Measurements from ENCODE around the gene ULK1. TPM values are rescaled to one million over a fixed set of nuclear protein-coding genes. Genes with fewer than 3 reads are reported as not detected.

Gene ULK1
- total RNA-seq, 2 experiments from 2014 or later: 20.2 to 24.4 TPM

DNA sequence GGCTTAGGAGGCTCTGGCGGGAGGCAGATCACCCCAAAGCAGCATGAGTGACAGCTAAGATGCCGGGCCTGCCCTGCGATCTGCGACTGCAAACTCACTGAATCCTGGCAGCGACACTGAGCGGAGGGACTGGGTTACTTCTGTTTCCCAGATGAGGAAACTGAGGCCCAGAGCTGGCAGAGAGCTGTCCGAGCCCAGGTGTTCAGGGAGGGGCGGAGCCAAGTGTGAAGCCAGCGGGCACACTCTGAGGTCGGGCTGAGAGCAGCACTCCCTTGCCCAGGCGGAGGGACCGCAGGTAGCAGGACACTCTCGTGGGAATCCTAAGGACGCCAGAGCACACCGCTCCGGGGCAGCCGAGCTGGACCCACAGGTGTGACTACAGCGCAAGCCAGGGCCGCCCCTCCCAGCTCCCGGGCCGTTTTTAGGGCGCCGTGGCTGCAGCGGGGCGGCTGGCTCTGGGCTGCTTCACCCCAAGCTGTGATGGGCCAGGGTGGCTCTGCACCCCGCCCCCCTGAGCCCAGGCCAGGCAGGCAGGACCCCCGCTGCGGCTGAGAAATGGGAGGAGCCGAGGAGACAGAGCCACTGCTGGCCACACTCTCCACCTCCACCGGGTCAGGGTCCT lies 38.8 kb upstream of the ULK1 start:
- H3K27ac Mint-ChIP-seq: no peak overlapping the region
- no peaks in the 10 kb centered on the region for H3K9me3 Mint-ChIP-seq (ENCODE audit: low read depth)
- no peak for DNase-seq
- no peak for ATAC-seq
- H3K36me3 Mint-ChIP-seq: no peaks in the 10 kb centered on the region
- H3K4me1 Mint-ChIP-seq: peaks cover 7% of the 10 kb centered on the region
- H3K27me3 Mint-ChIP-seq: no peaks in the 10 kb centered on the region
- no peak overlapping the region for H3K4me3 Mint-ChIP-seq
- CTCF ChIA-PET: no interaction called here

DNA sequence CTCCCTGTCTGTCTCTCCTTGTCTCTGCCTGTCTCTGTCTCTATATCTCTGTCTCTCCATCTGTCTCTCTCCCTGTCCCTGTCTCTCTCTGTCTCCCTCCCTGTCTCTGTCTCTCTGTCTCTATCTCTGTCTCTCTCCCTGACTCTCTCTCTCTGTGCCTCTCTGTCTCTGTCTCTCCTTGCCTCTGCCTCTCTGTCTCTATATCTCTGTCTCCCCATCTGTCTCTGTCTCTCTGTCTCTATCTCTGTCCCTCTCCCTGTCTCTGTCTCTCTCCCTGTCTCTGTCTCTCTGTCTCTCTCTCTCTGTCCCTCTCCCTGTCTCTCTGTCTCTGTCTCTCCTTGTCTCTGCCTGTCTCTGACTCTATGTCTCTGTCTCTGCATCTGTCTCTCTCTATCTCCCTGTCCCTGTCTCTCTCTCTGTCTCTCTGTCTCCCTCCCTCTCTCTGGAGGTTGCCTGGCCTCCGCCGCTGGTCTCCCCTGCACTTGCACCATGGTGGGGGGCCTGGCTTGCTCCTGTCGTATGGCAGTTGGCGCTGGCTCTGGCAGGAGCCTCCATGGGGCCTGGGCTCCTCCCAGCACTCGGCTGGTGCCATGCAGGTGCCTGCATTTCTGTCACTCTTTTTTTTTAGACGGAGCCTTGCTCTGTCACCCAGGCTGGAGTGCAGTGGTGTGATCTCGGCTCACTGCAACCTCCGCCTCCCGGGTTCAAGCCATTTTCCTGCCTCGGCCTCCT lies 37.9 kb upstream of the ULK1 start:
- Mint-ChIP-seq H3K27ac (no peak overlapping the region), H3K9me3 (ENCODE audit: low read depth) (no peaks in the 10 kb centered on the region), H3K4me3 (no peak overlapping the region), H3K4me1 (peaks cover 10% of the 10 kb centered on the region), H3K27me3 (no peaks in the 10 kb centered on the region), H3K36me3 (no peaks in the 10 kb centered on the region)
- DNase-seq: no peak
- no peak for ATAC-seq
- CTCF ChIA-PET: no interaction called here

DNA sequence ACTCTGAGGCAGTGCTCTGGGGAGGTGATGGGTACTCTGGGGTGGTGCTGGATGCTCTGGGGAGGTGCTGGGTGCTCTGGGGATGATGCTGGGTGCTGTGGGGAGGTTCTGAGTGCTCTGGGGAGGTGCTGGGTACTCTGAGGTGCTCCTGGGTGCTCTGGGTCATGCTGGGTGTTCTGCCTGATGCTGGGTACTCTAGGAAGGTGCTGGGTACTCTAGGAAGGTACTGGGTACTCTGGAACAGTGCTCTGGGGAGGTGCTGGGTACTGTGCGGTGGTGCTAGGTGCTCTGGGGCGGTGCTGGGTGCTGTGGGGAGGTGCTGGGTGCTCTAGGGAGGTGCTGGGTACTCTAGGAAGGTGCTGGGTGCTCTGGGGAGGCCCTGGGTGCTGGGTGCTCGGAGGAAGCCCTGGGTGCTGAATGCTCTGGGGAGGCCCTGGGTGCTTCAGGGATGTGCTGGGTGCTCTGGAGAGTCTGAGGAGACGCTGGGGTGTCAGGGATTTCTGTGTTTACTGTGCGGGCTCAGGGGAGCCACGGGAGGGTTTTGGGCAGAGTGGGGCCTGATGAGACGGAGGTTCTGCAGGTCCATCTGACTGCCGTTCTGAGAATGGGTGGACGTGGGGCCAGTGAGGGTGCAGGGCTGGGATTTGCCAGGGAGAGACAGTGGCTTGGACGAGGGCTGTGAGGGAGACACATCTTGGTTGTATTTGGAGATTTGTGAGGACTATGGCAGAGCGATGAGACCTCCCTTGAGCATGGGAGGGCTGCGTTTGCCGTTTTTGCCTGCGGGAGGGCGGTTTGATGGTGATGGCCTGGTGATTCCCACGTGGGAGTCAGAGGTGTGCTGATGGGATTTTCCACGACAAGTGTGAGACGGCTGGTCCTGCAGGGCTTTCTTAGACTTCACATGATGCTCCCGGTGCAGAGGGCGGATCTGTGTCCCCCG lies 36.2 kb upstream of the ULK1 start:
- no peaks in the 10 kb centered on the region for H3K27me3 Mint-ChIP-seq
- DNase-seq: no peak
- H3K9me3 Mint-ChIP-seq (ENCODE audit: low read depth): no peaks in the 10 kb centered on the region
- no peak overlapping the region for H3K27ac Mint-ChIP-seq
- H3K4me3 Mint-ChIP-seq: no peak overlapping the region
- H3K4me1 Mint-ChIP-seq: peaks cover 9% of the 10 kb centered on the region
- H3K36me3 Mint-ChIP-seq: no peaks in the 10 kb centered on the region
- no peak for ATAC-seq
- CTCF ChIA-PET: no interaction called here

DNA sequence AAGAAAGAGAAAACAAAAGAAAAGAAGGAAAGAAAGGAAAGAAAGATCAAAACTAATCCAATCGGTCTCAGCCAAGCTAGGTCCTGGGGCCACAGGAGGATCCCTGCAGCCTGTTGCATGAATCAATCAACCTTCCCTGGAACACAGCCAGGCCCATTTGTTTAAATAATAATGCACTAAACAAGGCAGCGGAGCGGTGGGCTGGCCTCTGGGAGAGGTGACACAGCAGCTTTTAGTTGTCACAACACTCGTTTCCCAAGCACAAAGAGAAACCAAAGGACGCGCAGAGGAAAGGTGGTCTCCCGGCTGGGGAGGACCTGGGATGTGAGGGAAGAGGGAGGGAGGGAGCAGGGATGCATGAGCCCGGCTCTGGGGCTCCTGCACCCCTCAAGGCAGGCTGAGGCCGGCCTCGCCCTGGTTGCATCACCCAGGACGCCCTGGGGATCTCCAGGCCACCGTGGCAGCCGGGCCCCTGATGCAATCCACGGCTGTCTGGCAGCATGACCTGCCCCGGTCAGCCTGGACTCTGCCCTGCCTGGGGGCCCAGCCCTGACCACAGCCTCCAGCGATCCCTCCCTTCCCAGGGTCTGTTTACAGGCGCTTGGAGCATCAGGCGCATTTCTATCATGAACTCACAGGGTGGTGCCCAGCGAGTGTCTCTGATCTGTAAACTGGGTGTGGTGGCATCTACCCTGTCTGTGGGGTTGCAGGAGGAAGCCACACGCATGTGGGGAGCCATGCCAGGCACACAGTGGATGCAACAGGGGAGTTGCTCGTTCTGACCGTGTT lies 33.8 kb upstream of the ULK1 start:
- H3K4me1 Mint-ChIP-seq: peaks cover 9% of the 10 kb centered on the region
- no peaks in the 10 kb centered on the region for H3K36me3 Mint-ChIP-seq
- no peak overlapping the region for H3K4me3 Mint-ChIP-seq
- DNase-seq: no peak
- H3K9me3 Mint-ChIP-seq (ENCODE audit: low read depth): no peaks in the 10 kb centered on the region
- no peaks in the 10 kb centered on the region for H3K27me3 Mint-ChIP-seq
- peak; percentile 27 for ATAC-seq
- CTCF ChIA-PET: no interaction called here
- H3K27ac Mint-ChIP-seq: no peak overlapping the region

DNA sequence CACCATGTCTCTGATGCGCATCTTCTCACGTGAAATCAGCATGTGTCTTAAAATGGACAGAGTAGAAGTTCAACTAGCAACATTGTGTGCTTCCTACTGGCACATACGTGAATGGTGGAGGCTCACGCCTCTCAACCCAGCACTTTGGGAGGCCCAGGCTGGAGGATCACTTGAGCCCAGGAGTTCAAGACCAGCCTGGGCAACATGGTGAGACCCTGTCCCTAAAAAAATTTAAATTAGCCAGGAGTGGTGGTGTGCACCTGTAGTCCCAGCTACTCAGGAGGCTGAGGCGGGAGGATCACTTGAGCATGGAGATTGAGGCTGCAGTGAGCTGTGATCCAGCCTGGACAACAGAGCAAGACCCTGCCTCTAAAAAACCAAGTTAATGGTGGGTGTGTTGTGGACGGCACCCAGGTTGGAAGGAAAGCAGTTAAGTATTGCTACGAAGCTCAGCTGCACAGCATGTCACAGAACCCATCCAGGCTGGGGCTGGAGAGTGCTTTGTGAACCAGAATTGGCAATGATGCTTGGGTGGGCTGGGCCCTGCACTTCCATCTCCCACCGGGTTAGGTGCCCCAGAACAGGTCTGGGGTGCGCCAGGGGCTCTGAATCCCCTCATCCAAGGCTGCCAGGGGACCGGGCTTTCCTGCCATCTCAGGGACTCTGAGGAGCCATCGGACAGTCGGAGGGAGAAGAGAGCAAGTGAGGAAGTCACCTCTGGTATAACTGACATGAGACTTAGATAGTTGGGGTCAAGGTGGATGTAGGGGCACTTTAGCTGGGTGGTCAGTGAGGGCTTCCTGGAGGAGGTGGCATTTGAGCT lies 33.0 kb upstream of the ULK1 start:
- no peaks in the 10 kb centered on the region for H3K27me3 Mint-ChIP-seq
- no peak overlapping the region for H3K4me3 Mint-ChIP-seq
- DNase-seq (no peak), ATAC-seq (no peak)
- H3K36me3 Mint-ChIP-seq: no peaks in the 10 kb centered on the region
- H3K27ac Mint-ChIP-seq: no peak overlapping the region
- CTCF ChIA-PET: no interaction called here
- peaks cover 9% of the 10 kb centered on the region for H3K4me1 Mint-ChIP-seq
- no peaks in the 10 kb centered on the region for H3K9me3 Mint-ChIP-seq (ENCODE audit: low read depth)

DNA sequence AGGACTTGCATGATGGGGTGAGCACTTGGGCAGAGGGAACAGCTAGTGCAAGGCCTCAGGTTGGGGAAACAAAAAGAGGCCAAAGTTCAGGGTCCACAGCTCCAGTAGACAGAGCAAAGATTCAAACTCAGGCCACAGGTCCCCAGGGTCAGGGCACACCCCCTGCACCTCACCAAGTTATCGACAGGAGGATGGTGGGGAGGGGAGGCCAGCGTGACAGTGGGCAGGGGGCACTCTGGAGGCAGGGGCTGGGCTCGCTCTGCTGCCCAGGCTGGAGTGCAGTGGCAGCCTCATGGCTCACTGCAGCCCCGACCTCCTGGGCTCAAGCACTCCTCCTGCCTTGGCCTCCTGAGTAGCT lies 32.4 kb upstream of the ULK1 start:
- no peak for ATAC-seq
- CTCF ChIA-PET: no interaction called here
- Mint-ChIP-seq H3K4me1 (peaks cover 9% of the 10 kb centered on the region), H3K27ac (no peak overlapping the region), H3K4me3 (no peak overlapping the region), H3K36me3 (no peaks in the 10 kb centered on the region), H3K27me3 (no peaks in the 10 kb centered on the region), H3K9me3 (ENCODE audit: low read depth) (no peaks in the 10 kb centered on the region)
- no peak for DNase-seq

DNA sequence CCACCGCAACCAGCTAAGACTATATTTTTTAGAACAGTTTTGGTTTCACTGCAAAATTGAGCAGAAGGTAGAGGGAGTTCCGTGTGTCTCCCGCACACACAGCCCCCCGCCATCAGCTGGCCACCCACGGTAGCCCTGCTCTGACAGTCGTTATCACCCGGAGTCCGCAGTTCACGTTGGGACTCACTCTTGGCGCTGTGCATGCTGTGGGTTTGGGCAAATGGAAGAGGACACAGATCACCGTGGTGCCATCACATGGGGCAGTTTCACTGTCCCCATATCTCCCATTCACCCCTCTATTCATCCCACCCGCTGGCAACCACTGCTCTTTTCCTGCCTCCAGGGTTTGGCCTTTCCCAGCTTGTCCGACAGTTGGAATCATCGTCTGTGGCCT lies 31.8 kb upstream of the ULK1 start:
- DNase-seq (no peak), ATAC-seq (no peak)
- no peak overlapping the region for H3K27ac Mint-ChIP-seq
- no peaks in the 10 kb centered on the region for H3K27me3 Mint-ChIP-seq
- no peak overlapping the region for H3K4me3 Mint-ChIP-seq
- H3K36me3 Mint-ChIP-seq: no peaks in the 10 kb centered on the region
- peaks cover 9% of the 10 kb centered on the region for H3K4me1 Mint-ChIP-seq
- CTCF ChIA-PET: no interaction called here
- H3K9me3 Mint-ChIP-seq (ENCODE audit: low read depth): no peaks in the 10 kb centered on the region

DNA sequence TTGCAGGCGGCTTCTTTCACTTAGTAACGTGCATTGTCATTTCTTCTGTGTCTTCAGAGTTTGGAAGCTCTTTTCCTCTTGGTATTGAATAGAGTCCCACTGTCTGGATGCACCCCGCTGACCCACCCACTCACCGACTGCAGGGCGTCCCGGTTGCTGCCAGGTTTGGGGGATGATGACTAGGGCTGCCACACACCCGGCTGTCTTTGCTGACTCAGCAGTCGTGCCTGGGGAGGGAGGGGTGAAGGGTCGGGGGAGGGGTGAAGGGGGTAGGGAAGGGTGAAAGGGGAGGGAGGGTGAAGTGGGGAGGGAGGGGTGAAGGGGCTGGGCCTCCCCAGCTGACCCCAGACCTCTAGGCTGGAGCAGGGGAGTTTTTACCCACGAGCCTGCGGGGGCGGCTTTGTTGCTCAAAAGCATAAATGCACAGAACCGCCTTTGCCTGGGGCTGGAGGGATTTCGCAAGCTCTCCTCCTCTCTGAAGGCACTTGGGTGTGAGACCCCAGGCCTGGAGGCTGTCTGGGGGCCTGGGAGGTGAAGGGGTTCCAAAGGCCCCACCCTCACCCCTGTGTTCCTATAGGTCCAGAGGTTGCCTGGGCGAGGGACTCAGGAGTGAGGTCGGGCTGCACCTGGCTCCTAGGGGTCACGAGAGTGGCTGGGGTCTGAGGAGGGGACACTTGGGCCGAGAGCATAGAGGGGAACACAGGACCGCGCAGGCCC lies 31.3 kb upstream of the ULK1 start:
- Mint-ChIP-seq H3K9me3 (ENCODE audit: low read depth) (no peaks in the 10 kb centered on the region), H3K36me3 (no peaks in the 10 kb centered on the region), H3K27me3 (no peaks in the 10 kb centered on the region), H3K4me3 (no peak overlapping the region), H3K4me1 (peaks cover 9% of the 10 kb centered on the region), H3K27ac (no peak overlapping the region)
- CTCF ChIA-PET: no interaction called here
- no peak for DNase-seq
- ATAC-seq: no peak

DNA sequence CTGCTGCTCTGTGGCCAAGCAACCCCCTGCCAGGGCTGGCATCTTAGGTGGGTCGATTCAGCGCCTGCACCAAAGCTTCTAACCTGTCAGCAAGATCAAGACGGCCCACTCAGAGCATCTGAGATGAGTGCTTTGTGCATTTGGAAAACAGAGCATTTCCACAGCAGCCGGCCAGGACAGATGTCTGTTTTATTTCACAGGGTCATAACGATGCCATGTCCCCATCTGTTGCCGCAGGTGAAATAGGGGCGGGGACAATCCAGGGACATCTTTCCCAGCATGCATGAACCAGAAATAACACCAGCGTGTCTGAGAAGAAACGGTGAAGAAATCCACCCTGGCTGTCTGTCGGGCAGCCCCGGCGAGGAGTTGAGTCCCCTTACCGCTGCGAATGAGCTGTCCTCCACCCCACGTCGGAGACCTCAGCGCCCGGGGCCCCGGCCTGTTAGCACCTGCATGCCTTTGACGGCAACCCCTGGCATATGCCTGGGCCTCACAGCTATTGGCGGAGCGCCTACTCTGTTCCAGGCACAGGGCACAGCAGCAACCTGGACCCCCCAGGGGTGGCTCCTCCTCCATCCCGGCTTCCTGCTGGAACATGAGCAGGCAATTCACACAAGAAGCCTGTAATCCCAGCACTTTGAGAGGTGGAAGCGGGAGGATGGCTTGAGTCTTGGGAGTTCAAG lies 30.6 kb upstream of the ULK1 start:
- no peaks in the 10 kb centered on the region for H3K9me3 Mint-ChIP-seq (ENCODE audit: low read depth)
- CTCF ChIA-PET: no interaction called here
- ATAC-seq (no peak), DNase-seq (no peak)
- no peaks in the 10 kb centered on the region for H3K27me3 Mint-ChIP-seq
- H3K27ac Mint-ChIP-seq: no peak overlapping the region
- no peaks in the 10 kb centered on the region for H3K36me3 Mint-ChIP-seq
- H3K4me3 Mint-ChIP-seq: no peak overlapping the region
- peaks cover 9% of the 10 kb centered on the region for H3K4me1 Mint-ChIP-seq

DNA sequence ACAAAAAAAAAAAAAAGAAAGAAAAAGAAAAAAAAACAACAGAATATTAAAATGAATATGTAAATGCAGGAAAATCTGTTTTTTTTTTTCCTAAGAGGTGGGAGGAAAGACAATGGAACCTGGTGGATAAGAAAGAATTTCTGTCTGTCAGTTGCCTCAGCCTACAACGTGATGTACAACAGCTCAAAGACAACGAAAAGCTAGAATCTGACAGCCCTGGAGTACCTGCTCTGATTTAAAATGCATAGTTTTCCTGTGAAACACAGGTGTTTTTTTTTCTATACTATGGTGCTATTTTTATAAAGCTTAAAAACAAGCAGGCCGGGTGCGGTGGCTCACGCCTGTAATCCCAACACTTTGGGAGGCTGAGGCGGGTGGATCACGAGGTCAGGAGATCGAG lies 30.0 kb upstream of the ULK1 start:
- H3K4me3 Mint-ChIP-seq: no peak overlapping the region
- peaks cover 9% of the 10 kb centered on the region for H3K4me1 Mint-ChIP-seq
- no peaks in the 10 kb centered on the region for H3K9me3 Mint-ChIP-seq (ENCODE audit: low read depth)
- H3K27me3 Mint-ChIP-seq: no peaks in the 10 kb centered on the region
- no peak overlapping the region for H3K27ac Mint-ChIP-seq
- no peaks in the 10 kb centered on the region for H3K36me3 Mint-ChIP-seq
- no peak for DNase-seq
- ATAC-seq: no peak
- CTCF ChIA-PET: no interaction called here

DNA sequence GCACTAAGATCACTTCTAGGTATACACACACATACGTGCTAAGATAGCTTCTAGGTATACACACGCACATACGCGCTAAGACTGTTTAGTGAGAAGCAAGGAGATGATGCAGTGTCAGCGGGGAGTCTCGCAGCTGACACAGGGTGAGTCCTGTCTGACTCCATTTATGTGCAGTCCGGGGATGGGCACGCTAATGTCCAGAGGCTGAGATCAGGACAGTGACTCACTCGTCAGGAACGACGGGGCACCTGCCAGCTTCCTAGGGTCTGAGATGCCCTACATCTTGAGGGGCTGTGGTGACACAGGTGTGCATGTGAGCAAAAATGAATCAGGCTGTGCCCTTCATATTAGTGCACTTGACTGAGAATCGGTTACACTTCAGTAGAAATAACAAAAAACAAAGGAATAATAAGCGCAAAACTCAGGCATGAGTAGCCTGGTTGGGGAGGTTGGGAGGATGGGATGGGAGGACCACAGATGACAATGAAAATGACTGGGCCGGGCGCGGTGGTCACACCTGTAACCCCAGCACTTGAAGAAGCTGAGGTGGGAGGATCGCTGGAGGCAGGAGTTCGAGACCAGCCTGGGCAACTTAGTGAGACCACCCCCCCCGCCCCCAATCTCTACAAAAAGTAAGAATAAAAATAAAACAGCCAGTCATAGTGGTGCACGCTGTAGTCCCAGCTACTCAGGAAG lies 29.1 kb upstream of the ULK1 start:
- Mint-ChIP-seq H3K27ac (no peak overlapping the region), H3K4me1 (peaks cover 8% of the 10 kb centered on the region), H3K27me3 (no peaks in the 10 kb centered on the region), H3K9me3 (ENCODE audit: low read depth) (no peaks in the 10 kb centered on the region), H3K36me3 (no peaks in the 10 kb centered on the region), H3K4me3 (no peak overlapping the region)
- ATAC-seq: no peak
- no peak for DNase-seq
- CTCF ChIA-PET: no interaction called here

Measured in activated CD8-positive, alpha-beta memory T cell treated with anti-CD3 and anti-CD28 coated beads, Interleukin-2, amount 10 ng/mL, durations not matched to agents 7 days and 5 days (primary cell).